ENCODE measurements around the gene SLC4A1AP.

DNA sequence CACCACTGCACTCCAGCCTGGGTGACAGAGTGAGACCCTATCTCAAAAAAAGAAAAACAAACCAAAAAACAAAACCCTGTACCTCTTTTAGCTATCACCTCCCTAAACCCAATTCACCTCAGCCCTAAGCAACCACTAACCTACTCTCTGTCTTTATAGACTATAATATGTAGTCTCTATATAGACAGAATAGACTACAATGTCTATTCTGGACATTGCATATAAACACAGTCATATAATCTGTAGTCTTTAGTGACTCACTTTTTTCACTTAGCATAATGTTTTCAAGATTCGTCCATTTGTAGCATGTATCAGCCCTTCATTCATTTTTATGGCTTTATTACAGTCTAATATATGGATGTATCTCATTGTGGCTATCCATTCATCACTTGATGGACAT, 70.6 kb downstream of the SLC4A1AP start:
- TF ChIP-seq YY1 (IDR thresholded peaks at IDR 0.05; ENCODE audit: extremely low read depth, insufficient replicate concordance, low read depth, low read length) (no peak), POLR2A (IDR thresholded peaks at IDR 0.05; ENCODE audit: borderline replicate concordance, extremely low read depth, insufficient read depth, insufficient read length) (no peak), POLR2AphosphoS5 (IDR thresholded peaks at IDR 0.05; ENCODE audit: low read depth, low read length) (no peak), SP1 (IDR thresholded peaks at IDR 0.05; ENCODE audit: low read depth) (no peak)
- TF ChIP-seq, protein P1, sequence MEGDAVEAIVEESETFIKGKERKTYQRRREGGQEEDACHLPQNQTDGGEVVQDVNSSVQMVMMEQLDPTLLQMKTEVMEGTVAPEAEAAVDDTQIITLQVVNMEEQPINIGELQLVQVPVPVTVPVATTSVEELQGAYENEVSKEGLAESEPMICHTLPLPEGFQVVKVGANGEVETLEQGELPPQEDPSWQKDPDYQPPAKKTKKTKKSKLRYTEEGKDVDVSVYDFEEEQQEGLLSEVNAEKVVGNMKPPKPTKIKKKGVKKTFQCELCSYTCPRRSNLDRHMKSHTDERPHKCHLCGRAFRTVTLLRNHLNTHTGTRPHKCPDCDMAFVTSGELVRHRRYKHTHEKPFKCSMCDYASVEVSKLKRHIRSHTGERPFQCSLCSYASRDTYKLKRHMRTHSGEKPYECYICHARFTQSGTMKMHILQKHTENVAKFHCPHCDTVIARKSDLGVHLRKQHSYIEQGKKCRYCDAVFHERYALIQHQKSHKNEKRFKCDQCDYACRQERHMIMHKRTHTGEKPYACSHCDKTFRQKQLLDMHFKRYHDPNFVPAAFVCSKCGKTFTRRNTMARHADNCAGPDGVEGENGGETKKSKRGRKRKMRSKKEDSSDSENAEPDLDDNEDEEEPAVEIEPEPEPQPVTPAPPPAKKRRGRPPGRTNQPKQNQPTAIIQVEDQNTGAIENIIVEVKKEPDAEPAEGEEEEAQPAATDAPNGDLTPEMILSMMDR (IDR thresholded peaks at IDR 0.05 in 2 of 3, conservative IDR thresholded peaks at IDR 0.05 in 1 of 3; ENCODE audit: borderline replicate concordance in 1 of 3, insufficient read depth in 1 of 3, low read depth in 2 of 3, low read length in 2 of 3) = no peak
- TF ChIP-seq, protein P2, sequence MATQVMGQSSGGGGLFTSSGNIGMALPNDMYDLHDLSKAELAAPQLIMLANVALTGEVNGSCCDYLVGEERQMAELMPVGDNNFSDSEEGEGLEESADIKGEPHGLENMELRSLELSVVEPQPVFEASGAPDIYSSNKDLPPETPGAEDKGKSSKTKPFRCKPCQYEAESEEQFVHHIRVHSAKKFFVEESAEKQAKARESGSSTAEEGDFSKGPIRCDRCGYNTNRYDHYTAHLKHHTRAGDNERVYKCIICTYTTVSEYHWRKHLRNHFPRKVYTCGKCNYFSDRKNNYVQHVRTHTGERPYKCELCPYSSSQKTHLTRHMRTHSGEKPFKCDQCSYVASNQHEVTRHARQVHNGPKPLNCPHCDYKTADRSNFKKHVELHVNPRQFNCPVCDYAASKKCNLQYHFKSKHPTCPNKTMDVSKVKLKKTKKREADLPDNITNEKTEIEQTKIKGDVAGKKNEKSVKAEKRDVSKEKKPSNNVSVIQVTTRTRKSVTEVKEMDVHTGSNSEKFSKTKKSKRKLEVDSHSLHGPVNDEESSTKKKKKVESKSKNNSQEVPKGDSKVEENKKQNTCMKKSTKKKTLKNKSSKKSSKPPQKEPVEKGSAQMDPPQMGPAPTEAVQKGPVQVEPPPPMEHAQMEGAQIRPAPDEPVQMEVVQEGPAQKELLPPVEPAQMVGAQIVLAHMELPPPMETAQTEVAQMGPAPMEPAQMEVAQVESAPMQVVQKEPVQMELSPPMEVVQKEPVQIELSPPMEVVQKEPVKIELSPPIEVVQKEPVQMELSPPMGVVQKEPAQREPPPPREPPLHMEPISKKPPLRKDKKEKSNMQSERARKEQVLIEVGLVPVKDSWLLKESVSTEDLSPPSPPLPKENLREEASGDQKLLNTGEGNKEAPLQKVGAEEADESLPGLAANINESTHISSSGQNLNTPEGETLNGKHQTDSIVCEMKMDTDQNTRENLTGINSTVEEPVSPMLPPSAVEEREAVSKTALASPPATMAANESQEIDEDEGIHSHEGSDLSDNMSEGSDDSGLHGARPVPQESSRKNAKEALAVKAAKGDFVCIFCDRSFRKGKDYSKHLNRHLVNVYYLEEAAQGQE (IDR thresholded peaks at IDR 0.05; ENCODE audit: low read depth) = no peak
- TF ChIP-seq, protein P3, sequence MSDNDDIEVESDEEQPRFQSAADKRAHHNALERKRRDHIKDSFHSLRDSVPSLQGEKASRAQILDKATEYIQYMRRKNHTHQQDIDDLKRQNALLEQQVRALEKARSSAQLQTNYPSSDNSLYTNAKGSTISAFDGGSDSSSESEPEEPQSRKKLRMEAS (IDR thresholded peaks at IDR 0.05) = no peak

Data from HCT116 (cell line).